ENCODE measurements around the gene MPPED1. TPM values are rescaled to one million over a fixed set of nuclear protein-coding genes. Genes with fewer than 3 reads are reported as not detected.

MPPED1 gene
- total RNA-seq, 4 donors from 2014 or later = not detected

DNA sequence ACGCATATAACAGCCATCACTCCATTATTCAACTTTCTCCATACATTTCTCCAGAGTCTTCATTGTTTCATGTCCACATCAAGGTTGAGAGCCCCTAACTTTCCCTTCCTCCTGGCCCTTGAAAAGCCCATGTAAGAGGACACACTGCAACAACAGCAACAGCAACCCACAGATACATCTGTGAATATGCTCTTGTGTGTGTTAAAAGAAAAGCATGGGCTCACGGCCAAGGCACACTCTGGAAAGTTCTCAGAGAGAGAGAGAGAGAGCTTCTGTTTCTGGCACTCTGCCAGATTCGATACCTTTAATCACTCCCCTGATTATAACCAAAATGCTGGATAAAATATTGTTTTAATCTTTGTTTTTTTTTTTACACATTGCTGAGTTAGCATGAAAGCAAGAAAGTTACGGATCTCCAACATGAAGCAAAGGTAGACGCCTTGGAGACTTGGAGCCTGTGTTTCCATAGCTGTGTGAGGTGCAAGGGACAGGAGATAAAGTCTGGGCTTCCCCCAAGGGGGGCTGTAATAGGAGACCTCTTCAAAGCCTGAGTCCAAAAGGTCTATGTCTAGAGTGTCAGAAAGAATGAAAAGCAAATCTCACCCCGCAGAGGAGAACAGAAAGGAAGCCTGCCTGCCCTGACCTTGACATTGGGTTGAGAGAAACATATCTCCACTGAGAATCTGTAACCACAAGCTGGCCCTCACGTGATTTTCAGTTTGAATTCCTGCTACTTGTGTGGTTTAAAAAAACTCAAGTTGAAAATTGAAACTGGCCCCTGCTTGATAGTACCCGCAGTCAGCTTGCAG lies 33.7 kb upstream of the MPPED1 start:
- Histone ChIP-seq H3K36me3 (no peaks in the 10 kb centered on the region), H3K4me3 (no peak overlapping the region), H3K27me3 (peaks cover 0 to 55% (median 0%) of the 10 kb centered on the region in 4 donors), H3K4me1 (peaks cover 0 to 17% (median 0%) of the 10 kb centered on the region in 3 donors), H3K9me3 (peaks cover 0 to 9% (median 0%) of the 10 kb centered on the region in 3 donors), H3K27ac (peak overlapping the region in 1 of 4 donors; percentile 11)
- 32 to 34% methylated on average over 8 of the region's 8 CpGs for WGBS, 2 donors
- DNase-seq = no peak
- no peak for TF ChIP-seq POLR2A (IDR thresholded peaks at IDR 0.05)
- TF ChIP-seq, protein P1, sequence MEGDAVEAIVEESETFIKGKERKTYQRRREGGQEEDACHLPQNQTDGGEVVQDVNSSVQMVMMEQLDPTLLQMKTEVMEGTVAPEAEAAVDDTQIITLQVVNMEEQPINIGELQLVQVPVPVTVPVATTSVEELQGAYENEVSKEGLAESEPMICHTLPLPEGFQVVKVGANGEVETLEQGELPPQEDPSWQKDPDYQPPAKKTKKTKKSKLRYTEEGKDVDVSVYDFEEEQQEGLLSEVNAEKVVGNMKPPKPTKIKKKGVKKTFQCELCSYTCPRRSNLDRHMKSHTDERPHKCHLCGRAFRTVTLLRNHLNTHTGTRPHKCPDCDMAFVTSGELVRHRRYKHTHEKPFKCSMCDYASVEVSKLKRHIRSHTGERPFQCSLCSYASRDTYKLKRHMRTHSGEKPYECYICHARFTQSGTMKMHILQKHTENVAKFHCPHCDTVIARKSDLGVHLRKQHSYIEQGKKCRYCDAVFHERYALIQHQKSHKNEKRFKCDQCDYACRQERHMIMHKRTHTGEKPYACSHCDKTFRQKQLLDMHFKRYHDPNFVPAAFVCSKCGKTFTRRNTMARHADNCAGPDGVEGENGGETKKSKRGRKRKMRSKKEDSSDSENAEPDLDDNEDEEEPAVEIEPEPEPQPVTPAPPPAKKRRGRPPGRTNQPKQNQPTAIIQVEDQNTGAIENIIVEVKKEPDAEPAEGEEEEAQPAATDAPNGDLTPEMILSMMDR (IDR thresholded peaks at IDR 0.05) = no peak
- intact Hi-C loops (cut with DNase I) = loop anchor here (5.0 kb wide), 1 partner anchor 106 kb away; no protein-coding TSS in a partner anchor

DNA sequence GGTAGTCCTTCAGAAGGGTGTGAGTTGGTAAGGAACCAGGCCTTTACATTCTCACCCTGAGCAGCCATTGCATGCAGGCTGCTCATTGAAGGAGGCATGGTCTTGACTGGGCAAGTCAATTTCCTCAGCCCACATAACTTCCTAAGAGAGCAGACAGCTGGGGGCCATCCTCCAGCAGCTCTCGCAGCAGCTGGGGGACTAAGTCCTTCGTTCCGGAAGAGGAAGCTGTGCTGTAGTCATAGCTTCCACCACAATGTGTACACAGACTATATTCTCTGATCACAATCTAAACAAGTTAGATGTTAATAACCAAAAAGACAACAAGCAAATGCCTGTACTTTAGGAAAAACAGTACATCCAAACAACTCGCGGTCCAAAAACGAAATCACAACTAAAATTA lies 30.1 kb upstream of the MPPED1 start:
- Histone ChIP-seq H3K27me3 (peaks cover 0 to 38% (median 0%) of the 10 kb centered on the region in 4 donors), H3K9me3 (no peaks in the 10 kb centered on the region), H3K4me1 (peaks cover 0 to 22% (median 0%) of the 10 kb centered on the region in 3 donors), H3K36me3 (no peaks in the 10 kb centered on the region), H3K27ac (no peak overlapping the region), H3K4me3 (no peak overlapping the region)
- DNase-seq = no peak
- 67 to 77% methylated on average over 6 of the region's 6 CpGs for WGBS, 2 donors
- intact Hi-C loops (cut with DNase I) = no loop called here
- TF ChIP-seq, protein P1 (IDR thresholded peaks at IDR 0.05) = no peak
- no peak for TF ChIP-seq POLR2A (IDR thresholded peaks at IDR 0.05)

DNA sequence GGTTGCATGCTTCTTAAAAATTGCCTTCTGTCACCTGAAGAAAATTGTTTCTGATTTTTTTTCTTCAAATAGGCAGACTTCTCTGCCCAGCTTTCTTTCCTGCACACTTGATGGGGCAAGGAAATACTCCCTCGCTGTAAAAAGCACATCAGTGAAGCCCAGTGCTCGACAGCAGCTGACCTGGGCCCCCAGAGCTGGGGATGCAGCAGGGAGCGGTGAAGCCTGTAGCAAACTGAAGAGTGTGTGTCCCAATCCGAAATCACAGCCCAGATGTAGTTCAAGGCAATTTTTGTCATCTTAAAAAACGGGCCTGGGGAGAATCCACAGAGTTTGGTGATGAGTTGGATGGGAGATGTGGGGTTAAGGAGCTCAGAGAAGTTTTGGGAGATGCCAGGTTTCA lies 27.0 kb upstream of the MPPED1 start:
- intact Hi-C loops (cut with DNase I) = no loop called here
- H3K27me3 ChIP-seq = peaks cover 0 to 50% (median 0%) of the 10 kb centered on the region in 4 donors
- no peaks in the 10 kb centered on the region for H3K36me3 ChIP-seq
- TF ChIP-seq POLR2A (IDR thresholded peaks at IDR 0.05) = no peak
- TF ChIP-seq, protein P1 (IDR thresholded peaks at IDR 0.05) = no peak
- no peak overlapping the region for H3K4me3 ChIP-seq
- no peaks in the 10 kb centered on the region for H3K9me3 ChIP-seq
- peaks cover 0 to 13% (median 0%) of the 10 kb centered on the region in 3 donors for H3K4me1 ChIP-seq
- 39 to 49% methylated on average over 5 of the region's 5 CpGs for WGBS, 2 donors
- no peak for DNase-seq
- no peak overlapping the region for H3K27ac ChIP-seq

DNA sequence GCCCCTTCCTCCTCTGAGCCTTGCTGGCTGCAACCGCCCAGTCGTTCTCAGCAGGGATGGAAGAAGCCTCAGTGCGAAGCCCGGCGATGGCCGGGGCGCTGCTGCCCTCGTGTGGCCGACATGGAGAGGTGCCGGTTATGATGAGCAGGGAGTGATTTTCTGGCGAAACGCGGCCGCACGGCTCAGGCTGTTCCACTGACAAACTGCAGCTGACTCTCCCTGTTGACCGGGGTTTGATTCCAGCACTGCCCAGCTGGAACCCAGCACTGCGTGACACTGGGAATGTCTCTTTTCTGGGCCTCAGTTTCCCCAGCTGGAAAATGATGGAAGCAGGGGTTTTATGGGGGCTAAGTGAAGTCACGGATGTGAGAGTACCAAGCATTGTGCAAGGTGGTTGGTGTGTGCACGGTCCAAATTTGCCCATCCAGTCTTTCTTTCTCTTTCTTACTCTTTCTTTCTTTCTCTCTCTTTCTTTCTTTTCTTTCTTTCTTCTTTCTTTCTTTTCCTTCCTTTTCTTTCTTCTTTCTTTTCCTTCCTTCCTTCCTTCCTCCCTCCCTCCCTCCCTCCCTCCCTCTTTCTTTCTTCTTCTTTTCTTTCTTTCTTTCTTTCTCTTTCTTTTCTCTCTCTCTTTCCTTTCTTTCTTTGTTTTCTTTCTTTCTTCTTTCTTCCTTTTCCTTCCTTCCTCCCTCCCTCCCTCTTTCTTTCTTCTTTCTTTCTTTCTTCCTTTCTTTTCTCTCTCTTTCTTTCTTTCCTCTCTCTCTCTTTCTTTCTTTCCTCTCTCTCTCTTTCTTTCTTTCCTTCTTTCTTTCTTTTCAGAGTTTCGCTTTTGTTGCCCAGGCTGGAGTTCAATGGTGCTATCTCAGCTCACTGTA lies 25.8 kb upstream of the MPPED1 start:
- DNase-seq = no peak
- peaks cover 0 to 13% (median 0%) of the 10 kb centered on the region in 3 donors for H3K4me1 ChIP-seq
- H3K9me3 ChIP-seq = no peaks in the 10 kb centered on the region
- H3K27me3 ChIP-seq = peaks cover 0 to 50% (median 0%) of the 10 kb centered on the region in 4 donors
- H3K27ac ChIP-seq = no peak overlapping the region
- TF ChIP-seq, protein P1 (IDR thresholded peaks at IDR 0.05) = peak; percentile 80 to 93 (median 88)
- no peak for TF ChIP-seq POLR2A (IDR thresholded peaks at IDR 0.05)
- intact Hi-C loops (cut with DNase I) = no loop called here
- no peaks in the 10 kb centered on the region for H3K36me3 ChIP-seq
- WGBS, 2 donors = 6 to 23% methylated on average over 4 to 19 of the region's 20 CpGs
- no peak overlapping the region for H3K4me3 ChIP-seq

Measured in esophagus squamous epithelium (tissue), 5 donors.